HepG2 (cell line): Measurements from ENCODE around the gene CHST6. TPM values are rescaled to one million over a fixed set of nuclear protein-coding genes. Genes with fewer than 3 reads are reported as not detected.

ENCODE experiments used
- HES4 ChIP-seq: sonication (generic); formaldehyde crosslinking; IDR thresholded peaks from 2 replicates; pipeline ENCODE4 v1.9.0; 2021; ENCODE audit warnings: mild to moderate bottlenecking, missing genetic modification reagents, borderline replicate concordance
- SNAI1 ChIP-seq: sonication (generic); formaldehyde crosslinking; IDR thresholded peaks from 2 replicates; pipeline ENCODE4 v1.5.0; 2020; ENCODE audit warnings: mild to moderate bottlenecking, missing genetic modification reagents, borderline replicate concordance
- polyA plus RNA-seq, 8 experiments: library from polyadenylated mRNA; depleted of rRNA in 3 of 8; stranded (reverse) in 7 of 8; unstranded in 1 of 8; fragments of >200 nt; fragmentation: Illumina TruSeq in 4 of 8; extraction: Trizol in 4 of 8; gene quantifications; 2 replicates each; pipeline versions ENCODE4 v1.2.1 to v1.2.3, GENCODE V29; 2011 to 2016; ENCODE audit warnings: low read depth in 4 of 8, missing spikeins in 1 of 8, mixed read lengths in 1 of 8; ENCODE audit not compliant: insufficient read depth in 1 of 8
- total RNA-seq, 5 experiments: library from RNA; depleted of rRNA; stranded (reverse); fragments of >200 nt; fragmentation: Illumina TruSeq; extraction: Trizol; gene quantifications; 2 replicates each; pipeline ENCODE4 v1.2.3, GENCODE V29; 2016; ENCODE audit warnings: low read depth in 1 of 5
- TF ChIP-seq, protein P1 (sequence below): sonication (generic); formaldehyde crosslinking; IDR thresholded peaks from 2 replicates; pipeline ENCODE4 v1.4.0; 2020; ENCODE audit warnings: missing genetic modification reagents, borderline replicate concordance
- TF ChIP-seq, protein P2 (sequence below): sonication (generic); formaldehyde crosslinking; IDR thresholded peaks from 2 replicates; pipeline ENCODE4 v1.8.1; 2023; ENCODE audit warnings: mild to moderate bottlenecking, moderate library complexity, missing genetic modification reagents
- TF ChIP-seq, protein P3 (sequence below): sonication (generic); formaldehyde crosslinking; IDR thresholded peaks from 2 replicates; pipeline ENCODE4 v1.5.1; 2020; ENCODE audit warnings: missing genetic modification reagents, mild to moderate bottlenecking, borderline replicate concordance

CHST6 gene
- total and polyA plus RNA-seq, 2 of the 13 experiments (the other 11 are each of a cell fraction or from before 2014, with no cell fraction given): 0.18 to 0.91 TPM

DNA sequence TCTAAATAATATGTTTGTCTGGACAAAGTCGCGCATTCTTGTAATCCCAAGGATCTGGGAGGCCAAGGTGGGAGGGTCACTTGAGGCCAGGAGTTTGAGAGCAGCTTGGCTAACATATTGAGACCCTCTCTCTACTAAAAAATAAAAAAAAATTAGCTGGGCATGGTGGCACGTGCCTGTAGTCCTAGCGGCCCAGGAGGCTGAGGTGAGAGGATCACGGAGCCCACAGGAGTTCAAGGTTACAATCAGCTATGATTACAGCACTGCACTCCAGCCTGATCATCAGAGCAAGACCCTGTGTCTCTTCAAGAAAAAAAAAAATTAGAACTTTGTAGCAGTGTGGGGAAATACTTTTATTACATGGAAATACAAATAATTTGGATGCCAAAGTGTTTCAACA is 6.1 kb upstream of the CHST6 start (continued):
- TF ChIP-seq, protein P1, sequence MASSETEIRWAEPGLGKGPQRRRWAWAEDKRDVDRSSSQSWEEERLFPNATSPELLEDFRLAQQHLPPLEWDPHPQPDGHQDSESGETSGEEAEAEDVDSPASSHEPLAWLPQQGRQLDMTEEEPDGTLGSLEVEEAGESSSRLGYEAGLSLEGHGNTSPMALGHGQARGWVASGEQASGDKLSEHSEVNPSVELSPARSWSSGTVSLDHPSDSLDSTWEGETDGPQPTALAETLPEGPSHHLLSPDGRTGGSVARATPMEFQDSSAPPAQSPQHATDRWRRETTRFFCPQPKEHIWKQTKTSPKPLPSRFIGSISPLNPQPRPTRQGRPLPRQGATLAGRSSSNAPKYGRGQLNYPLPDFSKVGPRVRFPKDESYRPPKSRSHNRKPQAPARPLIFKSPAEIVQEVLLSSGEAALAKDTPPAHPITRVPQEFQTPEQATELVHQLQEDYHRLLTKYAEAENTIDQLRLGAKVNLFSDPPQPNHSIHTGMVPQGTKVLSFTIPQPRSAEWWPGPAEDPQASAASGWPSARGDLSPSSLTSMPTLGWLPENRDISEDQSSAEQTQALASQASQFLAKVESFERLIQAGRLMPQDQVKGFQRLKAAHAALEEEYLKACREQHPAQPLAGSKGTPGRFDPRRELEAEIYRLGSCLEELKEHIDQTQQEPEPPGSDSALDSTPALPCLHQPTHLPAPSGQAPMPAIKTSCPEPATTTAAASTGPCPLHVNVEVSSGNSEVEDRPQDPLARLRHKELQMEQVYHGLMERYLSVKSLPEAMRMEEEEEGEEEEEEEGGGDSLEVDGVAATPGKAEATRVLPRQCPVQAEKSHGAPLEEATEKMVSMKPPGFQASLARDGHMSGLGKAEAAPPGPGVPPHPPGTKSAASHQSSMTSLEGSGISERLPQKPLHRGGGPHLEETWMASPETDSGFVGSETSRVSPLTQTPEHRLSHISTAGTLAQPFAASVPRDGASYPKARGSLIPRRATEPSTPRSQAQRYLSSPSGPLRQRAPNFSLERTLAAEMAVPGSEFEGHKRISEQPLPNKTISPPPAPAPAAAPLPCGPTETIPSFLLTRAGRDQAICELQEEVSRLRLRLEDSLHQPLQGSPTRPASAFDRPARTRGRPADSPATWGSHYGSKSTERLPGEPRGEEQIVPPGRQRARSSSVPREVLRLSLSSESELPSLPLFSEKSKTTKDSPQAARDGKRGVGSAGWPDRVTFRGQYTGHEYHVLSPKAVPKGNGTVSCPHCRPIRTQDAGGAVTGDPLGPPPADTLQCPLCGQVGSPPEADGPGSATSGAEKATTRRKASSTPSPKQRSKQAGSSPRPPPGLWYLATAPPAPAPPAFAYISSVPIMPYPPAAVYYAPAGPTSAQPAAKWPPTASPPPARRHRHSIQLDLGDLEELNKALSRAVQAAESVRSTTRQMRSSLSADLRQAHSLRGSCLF (CRISPR knock-in tag): no peak
- TF ChIP-seq SNAI1 (CRISPR knock-in tag) (no peak), HES4 (CRISPR knock-in tag) (no peak)
- TF ChIP-seq, protein P2, sequence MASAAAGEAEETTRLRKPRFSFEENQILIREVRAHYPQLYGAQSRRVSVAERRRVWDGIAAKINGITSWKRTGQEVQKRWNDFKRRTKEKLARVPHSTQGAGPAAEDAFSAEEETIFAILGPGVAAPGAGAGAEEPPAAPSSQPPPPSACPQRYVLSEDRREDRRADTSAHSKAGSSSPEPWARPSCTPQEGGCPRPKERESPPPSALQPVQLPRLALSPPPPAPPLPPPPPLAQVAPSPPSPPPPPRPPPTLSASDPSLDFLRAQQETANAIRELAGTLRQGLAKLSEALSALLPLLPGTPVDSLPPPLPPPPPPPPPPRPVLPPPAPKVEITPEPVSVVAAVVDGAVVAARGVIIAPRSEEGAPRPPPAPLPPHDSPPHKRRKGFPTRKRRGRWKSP (CRISPR knock-in tag): no peak
- TF ChIP-seq, protein P3, sequence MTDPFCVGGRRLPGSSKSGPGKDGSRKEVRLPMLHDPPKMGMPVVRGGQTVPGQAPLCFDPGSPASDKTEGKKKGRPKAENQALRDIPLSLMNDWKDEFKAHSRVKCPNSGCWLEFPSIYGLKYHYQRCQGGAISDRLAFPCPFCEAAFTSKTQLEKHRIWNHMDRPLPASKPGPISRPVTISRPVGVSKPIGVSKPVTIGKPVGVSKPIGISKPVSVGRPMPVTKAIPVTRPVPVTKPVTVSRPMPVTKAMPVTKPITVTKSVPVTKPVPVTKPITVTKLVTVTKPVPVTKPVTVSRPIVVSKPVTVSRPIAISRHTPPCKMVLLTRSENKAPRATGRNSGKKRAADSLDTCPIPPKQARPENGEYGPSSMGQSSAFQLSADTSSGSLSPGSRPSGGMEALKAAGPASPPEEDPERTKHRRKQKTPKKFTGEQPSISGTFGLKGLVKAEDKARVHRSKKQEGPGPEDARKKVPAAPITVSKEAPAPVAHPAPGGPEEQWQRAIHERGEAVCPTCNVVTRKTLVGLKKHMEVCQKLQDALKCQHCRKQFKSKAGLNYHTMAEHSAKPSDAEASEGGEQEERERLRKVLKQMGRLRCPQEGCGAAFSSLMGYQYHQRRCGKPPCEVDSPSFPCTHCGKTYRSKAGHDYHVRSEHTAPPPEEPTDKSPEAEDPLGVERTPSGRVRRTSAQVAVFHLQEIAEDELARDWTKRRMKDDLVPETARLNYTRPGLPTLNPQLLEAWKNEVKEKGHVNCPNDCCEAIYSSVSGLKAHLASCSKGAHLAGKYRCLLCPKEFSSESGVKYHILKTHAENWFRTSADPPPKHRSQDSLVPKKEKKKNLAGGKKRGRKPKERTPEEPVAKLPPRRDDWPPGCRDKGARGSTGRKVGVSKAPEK (CRISPR knock-in tag): no peak
